HG03066 (cell line): ENCODE measurements around the gene PANK3.
"Not testable (repeated sequence)": the region's sequence is repeated elsewhere in the genome, so short reads cannot be mapped to it uniquely, and the experiment has no call there.

Experiments
- ATAC-seq: cut with Tn5 transposase; IDR thresholded peaks from one replicate; pipeline ENCODE4 v1.9.1; 2021; ENCODE audit warnings: low read depth; ENCODE audit not compliant: unreplicated experiment

PANK3 gene

GRCh38 chr5:168553377-168554130, 25.6 kb downstream of the PANK3 start:
- no peak for ATAC-seq

- ATAC-seq = no peak
These were observed 27.0 kb downstream of the PANK3 start for GRCh38 chr5:168552146-168552545.

GRCh38 chr5:168550656-168551055, 28.5 kb downstream of the PANK3 start:
- ATAC-seq = no peak

- ATAC-seq = no peak
These were observed 29.6 kb downstream of the PANK3 start for GRCh38 chr5:168549554-168549953.

- no peak for ATAC-seq
These were observed 42.0 kb downstream of the PANK3 start for GRCh38 chr5:168537176-168537575.

GRCh38 chr5:168534351-168534750, 44.8 kb downstream of the PANK3 start:
- not testable (repeated sequence) for ATAC-seq

GRCh38 chr5:168531987-168532864, 46.9 kb downstream of the PANK3 start:
- ATAC-seq = no peak

- no peak for ATAC-seq
These were observed 48.0 kb downstream of the PANK3 start for GRCh38 chr5:168531191-168531590.

- ATAC-seq = no peak
These were observed 48.5 kb downstream of the PANK3 start for GRCh38 chr5:168530621-168531150.

GRCh38 chr5:168529374-168530234, 49.6 kb downstream of the PANK3 start:
- no peak for ATAC-seq

- ATAC-seq = no peak
These were observed 50.4 kb downstream of the PANK3 start, which contains the start of gene FBLL1 for GRCh38 chr5:168528521-168529373. Gene FBLL1, plus strand, starts transcription at chr5:168529305. Its CDS starts 200 bp downstream, at chr5:168529505.

- ATAC-seq = no peak
These were observed 51.3 kb downstream of the PANK3 start for GRCh38 chr5:168527756-168528295.

- ATAC-seq = no peak
These were observed 53.3 kb downstream of the PANK3 start for GRCh38 chr5:168525856-168526255.

- ATAC-seq = no peak
These were observed 65.2 kb downstream of the PANK3 start for GRCh38 chr5:168513861-168514428.

GRCh38 chr5:168502563-168503237, 76.5 kb downstream of the PANK3 start:
- no peak for ATAC-seq
